ENCODE results near the gene GNPDA1. TPM values are rescaled to one million over a fixed set of nuclear protein-coding genes. Genes with fewer than 3 reads are reported as not detected.
A peak's percentile ranks its signal among the peaks of the same experiment; 100 is the strongest.

GNPDA1 gene
- total and polyA plus RNA-seq, 9 of the 15 experiments (the other 6 are each of a cell fraction or from before 2014, with no cell fraction given) = 14.1 to 145 (median 52.2) TPM

DNA sequence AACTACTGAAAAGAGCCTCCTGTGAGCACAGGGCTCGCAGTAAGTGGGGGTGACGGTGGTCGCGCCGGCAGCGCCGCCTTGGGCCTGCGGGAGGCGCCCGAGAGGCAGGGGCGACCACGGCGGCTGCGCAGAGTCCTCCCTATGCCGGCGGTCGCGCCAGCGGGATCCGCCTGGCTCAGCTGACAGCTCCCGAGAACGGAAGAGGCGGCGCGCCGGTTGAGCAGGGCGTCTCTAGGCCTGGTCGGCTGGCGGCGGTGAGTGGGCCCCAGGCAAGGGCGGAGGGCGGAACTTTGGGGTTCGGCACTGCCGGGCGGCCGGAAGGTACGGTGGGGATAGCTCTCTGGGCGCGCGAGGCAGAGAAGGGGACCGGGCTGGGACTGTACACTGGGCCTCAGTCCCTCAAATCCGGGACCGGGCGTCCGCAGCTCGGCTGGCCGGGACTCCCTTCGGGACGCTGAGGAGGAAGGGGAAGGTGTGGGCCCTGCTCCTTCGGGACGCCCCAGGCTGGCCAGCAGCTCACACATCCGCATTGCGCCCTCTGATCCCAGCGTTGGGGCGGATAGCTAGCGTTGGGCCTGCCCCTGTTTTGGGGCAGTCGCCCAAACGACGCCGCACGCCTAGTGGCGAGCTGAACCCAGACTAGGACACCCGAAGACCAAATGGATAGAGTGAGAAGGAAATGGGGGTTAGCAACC lies 43.8 kb downstream of the GNPDA1 start, which contains the start of gene RNF14 (continued):
- TF ChIP-seq, protein P1, sequence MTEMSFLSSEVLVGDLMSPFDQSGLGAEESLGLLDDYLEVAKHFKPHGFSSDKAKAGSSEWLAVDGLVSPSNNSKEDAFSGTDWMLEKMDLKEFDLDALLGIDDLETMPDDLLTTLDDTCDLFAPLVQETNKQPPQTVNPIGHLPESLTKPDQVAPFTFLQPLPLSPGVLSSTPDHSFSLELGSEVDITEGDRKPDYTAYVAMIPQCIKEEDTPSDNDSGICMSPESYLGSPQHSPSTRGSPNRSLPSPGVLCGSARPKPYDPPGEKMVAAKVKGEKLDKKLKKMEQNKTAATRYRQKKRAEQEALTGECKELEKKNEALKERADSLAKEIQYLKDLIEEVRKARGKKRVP (CRISPR knock-in tag; IDR thresholded peaks at IDR 0.05) = peak; percentile 48; the same call in 1 of the 2 replicates
- TF ChIP-seq BRD9 (IDR thresholded peaks at IDR 0.05; ENCODE audit: low read depth, partially characterized antibody) (no peak), GABPA (tag; conservative IDR thresholded peaks at IDR 0.05; ENCODE audit: low read depth) (peak; percentile 90), BDP1 (IDR thresholded peaks at IDR 0.05; ENCODE audit: insufficient read depth, insufficient read length) (no peak), PRMT5 (CRISPR knock-in tag; IDR thresholded peaks at IDR 0.05) (no peak), KDM5B (IDR thresholded peaks at IDR 0.05; ENCODE audit: insufficient replicate concordance, low read depth, low read length) (peak; percentile 76), ZNF41 (CRISPR knock-in tag; conservative IDR thresholded peaks at IDR 0.05) (no peak), NEUROD1 (IDR thresholded peaks at IDR 0.05; ENCODE audit: borderline replicate concordance, low read depth, low read length, partially characterized antibody) (peak; percentile 22), LARP7 (IDR thresholded peaks at IDR 0.05) (peak; percentile 69; the same call in 1 of the 2 replicates), NBN (IDR thresholded peaks at IDR 0.05; ENCODE audit: low read depth) (no peak), ZNF507 (tag; conservative IDR thresholded peaks at IDR 0.05) (no peak), POU5F1 (IDR thresholded peaks at IDR 0.05; ENCODE audit: borderline replicate concordance, low read depth, low read length, partially characterized antibody) (no peak)
- TF ChIP-seq, protein P2, sequence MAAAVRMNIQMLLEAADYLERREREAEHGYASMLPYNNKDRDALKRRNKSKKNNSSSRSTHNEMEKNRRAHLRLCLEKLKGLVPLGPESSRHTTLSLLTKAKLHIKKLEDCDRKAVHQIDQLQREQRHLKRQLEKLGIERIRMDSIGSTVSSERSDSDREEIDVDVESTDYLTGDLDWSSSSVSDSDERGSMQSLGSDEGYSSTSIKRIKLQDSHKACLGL (CRISPR knock-in tag; IDR thresholded peaks at IDR 0.05; ENCODE audit: borderline replicate concordance, poor library complexity, severe bottlenecking) = no peak
- TF ChIP-seq, protein P3, sequence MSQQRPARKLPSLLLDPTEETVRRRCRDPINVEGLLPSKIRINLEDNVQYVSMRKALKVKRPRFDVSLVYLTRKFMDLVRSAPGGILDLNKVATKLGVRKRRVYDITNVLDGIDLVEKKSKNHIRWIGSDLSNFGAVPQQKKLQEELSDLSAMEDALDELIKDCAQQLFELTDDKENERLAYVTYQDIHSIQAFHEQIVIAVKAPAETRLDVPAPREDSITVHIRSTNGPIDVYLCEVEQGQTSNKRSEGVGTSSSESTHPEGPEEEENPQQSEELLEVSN (IDR thresholded peaks at IDR 0.05; ENCODE audit: borderline replicate concordance in 1 of 2, extremely low read depth in 1 of 2, insufficient read depth in 1 of 2, insufficient read length in 1 of 2, low read depth in 1 of 2, low read length in 1 of 2, poor library complexity in 1 of 2, severe bottlenecking in 1 of 2) = peak in 1 of 2 experiments; percentile 69
- TF ChIP-seq, protein P4, sequence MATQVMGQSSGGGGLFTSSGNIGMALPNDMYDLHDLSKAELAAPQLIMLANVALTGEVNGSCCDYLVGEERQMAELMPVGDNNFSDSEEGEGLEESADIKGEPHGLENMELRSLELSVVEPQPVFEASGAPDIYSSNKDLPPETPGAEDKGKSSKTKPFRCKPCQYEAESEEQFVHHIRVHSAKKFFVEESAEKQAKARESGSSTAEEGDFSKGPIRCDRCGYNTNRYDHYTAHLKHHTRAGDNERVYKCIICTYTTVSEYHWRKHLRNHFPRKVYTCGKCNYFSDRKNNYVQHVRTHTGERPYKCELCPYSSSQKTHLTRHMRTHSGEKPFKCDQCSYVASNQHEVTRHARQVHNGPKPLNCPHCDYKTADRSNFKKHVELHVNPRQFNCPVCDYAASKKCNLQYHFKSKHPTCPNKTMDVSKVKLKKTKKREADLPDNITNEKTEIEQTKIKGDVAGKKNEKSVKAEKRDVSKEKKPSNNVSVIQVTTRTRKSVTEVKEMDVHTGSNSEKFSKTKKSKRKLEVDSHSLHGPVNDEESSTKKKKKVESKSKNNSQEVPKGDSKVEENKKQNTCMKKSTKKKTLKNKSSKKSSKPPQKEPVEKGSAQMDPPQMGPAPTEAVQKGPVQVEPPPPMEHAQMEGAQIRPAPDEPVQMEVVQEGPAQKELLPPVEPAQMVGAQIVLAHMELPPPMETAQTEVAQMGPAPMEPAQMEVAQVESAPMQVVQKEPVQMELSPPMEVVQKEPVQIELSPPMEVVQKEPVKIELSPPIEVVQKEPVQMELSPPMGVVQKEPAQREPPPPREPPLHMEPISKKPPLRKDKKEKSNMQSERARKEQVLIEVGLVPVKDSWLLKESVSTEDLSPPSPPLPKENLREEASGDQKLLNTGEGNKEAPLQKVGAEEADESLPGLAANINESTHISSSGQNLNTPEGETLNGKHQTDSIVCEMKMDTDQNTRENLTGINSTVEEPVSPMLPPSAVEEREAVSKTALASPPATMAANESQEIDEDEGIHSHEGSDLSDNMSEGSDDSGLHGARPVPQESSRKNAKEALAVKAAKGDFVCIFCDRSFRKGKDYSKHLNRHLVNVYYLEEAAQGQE (IDR thresholded peaks at IDR 0.05; ENCODE audit: borderline replicate concordance) = peak; percentile 97
- TF ChIP-seq, protein P4 (CRISPR knock-in tag; IDR thresholded peaks at IDR 0.05; ENCODE audit: low read depth) = peak; percentile 87
